Measurements from ENCODE around the gene ACBD4. TPM values are rescaled to one million over a fixed set of nuclear protein-coding genes. Genes with fewer than 3 reads are reported as not detected.

The ACBD4 gene
- total RNA-seq, 1 donor from 2014 or later = 16.3 TPM

GRCh38 chr17:45144199-45145034 is 8.9 kb downstream of the ACBD4 start:
- Histone ChIP-seq H3K9me3 (no peaks in the 10 kb centered on the region), H3K4me3 (peak overlapping the region; percentile 51), H3K27me3 (no peaks in the 10 kb centered on the region), H3K36me3 (no peaks in the 10 kb centered on the region), H3K4me1 (peaks cover 29% of the 10 kb centered on the region), H3K27ac (peak overlapping the region; percentile 87)
- DNase-seq = peak; percentile 81
- TF ChIP-seq, protein P1, sequence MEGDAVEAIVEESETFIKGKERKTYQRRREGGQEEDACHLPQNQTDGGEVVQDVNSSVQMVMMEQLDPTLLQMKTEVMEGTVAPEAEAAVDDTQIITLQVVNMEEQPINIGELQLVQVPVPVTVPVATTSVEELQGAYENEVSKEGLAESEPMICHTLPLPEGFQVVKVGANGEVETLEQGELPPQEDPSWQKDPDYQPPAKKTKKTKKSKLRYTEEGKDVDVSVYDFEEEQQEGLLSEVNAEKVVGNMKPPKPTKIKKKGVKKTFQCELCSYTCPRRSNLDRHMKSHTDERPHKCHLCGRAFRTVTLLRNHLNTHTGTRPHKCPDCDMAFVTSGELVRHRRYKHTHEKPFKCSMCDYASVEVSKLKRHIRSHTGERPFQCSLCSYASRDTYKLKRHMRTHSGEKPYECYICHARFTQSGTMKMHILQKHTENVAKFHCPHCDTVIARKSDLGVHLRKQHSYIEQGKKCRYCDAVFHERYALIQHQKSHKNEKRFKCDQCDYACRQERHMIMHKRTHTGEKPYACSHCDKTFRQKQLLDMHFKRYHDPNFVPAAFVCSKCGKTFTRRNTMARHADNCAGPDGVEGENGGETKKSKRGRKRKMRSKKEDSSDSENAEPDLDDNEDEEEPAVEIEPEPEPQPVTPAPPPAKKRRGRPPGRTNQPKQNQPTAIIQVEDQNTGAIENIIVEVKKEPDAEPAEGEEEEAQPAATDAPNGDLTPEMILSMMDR (IDR thresholded peaks at IDR 0.05) = no peak
- intact Hi-C loops (cut with DNase I) = no loop called here
- ATAC-seq = peak; percentile 4

GRCh38 chr17:45145035-45145389 is 9.5 kb downstream of the ACBD4 start:
- ATAC-seq = no peak
- H3K9me3 ChIP-seq = no peaks in the 10 kb centered on the region
- TF ChIP-seq, protein P1 (IDR thresholded peaks at IDR 0.05) = no peak
- intact Hi-C loops (cut with DNase I) = no loop called here
- no peak for DNase-seq
- H3K4me1 ChIP-seq = peaks cover 29% of the 10 kb centered on the region
- H3K36me3 ChIP-seq = no peaks in the 10 kb centered on the region
- H3K4me3 ChIP-seq = peak overlapping the region; percentile 51
- H3K27me3 ChIP-seq = no peaks in the 10 kb centered on the region
- peak overlapping the region; percentile 87 for H3K27ac ChIP-seq

- Histone ChIP-seq H3K9me3 (no peaks in the 10 kb centered on the region), H3K4me1 (peaks cover 36% of the 10 kb centered on the region)
- intact Hi-C loops (cut with DNase I) = no loop called here
These were observed 10.7 kb downstream of the ACBD4 start for GRCh38 chr17:45146166-45146565.

GRCh38 chr17:45146592-45146889 is 11.1 kb downstream of the ACBD4 start:
- ATAC-seq (no peak), DNase-seq (no peak)
- no peaks in the 10 kb centered on the region for H3K9me3 ChIP-seq
- peaks cover 40% of the 10 kb centered on the region for H3K4me1 ChIP-seq
- no peaks in the 10 kb centered on the region for H3K36me3 ChIP-seq
- peak overlapping the region; percentile 87 for H3K4me3 ChIP-seq
- peak overlapping the region; percentile 100 for H3K27ac ChIP-seq
- TF ChIP-seq, protein P1 (IDR thresholded peaks at IDR 0.05) = no peak
- intact Hi-C loops (cut with DNase I) = no loop called here
- no peaks in the 10 kb centered on the region for H3K27me3 ChIP-seq

More at GRCh38 chr17:45146166-45146565, 10.7 kb downstream of the ACBD4 start:
- ATAC-seq (no peak), DNase-seq (no peak)
- no peaks in the 10 kb centered on the region for H3K27me3 ChIP-seq
- H3K27ac ChIP-seq = peak overlapping the region; percentile 100
- H3K36me3 ChIP-seq = no peaks in the 10 kb centered on the region
- no peak overlapping the region for H3K4me3 ChIP-seq
- TF ChIP-seq, protein P1 (IDR thresholded peaks at IDR 0.05) = no peak

GRCh38 chr17:45146890-45147580 is 11.5 kb downstream of the ACBD4 start:
- Histone ChIP-seq H3K9me3 (no peaks in the 10 kb centered on the region), H3K36me3 (no peaks in the 10 kb centered on the region), H3K27ac (peak overlapping the region; percentile 100), H3K4me3 (peak overlapping the region; percentile 87), H3K27me3 (no peaks in the 10 kb centered on the region), H3K4me1 (peaks cover 45% of the 10 kb centered on the region)
- DNase-seq (no peak), ATAC-seq (peak; percentile 11)
- TF ChIP-seq, protein P1 (IDR thresholded peaks at IDR 0.05) = no peak
- intact Hi-C loops (cut with DNase I) = no loop called here

Measured in upper lobe of right lung (tissue), 1 donor.